GM21737 (cell line): Measurements from ENCODE around the gene ALDH3B2.
"Not testable (repeated sequence)": the region's sequence is repeated elsewhere in the genome, so short reads cannot be mapped to it uniquely, and the experiment has no call there.

Source experiments
- ATAC-seq: cut with Tn5 transposase; IDR thresholded peaks from one replicate; pipeline ENCODE4 v1.9.1; 2021; ENCODE audit warnings: mild to moderate bottlenecking, moderate library complexity; ENCODE audit not compliant: unreplicated experiment

ALDH3B2 gene

DNA sequence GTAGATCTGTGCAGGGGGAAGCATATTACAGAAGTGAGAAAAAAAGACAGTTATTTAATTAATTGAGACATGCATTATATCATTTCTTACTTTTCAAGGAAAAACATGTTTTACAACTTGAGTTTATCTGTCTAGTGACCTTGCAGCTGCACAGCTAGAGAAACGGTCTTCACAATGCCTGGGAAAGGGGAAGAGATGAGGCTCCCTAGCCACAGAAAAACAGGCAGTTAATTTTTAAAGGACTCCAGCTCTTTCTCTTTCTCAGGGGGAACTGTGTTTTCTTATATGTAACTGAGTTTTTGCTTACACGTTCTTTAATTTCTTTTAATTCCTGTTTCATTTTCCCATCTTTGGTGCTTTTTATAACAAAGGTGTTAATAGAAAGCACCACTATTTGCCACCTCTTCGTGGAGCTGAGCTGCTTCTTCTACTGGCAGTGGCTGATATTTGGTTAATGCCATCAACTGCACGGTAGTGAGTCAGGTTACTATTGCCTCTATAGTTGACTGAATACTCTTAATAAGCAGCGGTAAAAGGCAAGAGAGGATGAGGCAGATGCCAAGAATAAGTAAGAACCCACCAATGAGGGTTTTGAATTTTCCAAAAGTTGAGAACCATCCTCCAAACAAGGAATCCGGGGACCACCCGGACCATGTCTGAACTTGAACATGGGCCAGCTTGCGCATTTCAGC is 11.4 kb upstream of the ALDH3B2 start:
- not testable (repeated sequence) for ATAC-seq

DNA sequence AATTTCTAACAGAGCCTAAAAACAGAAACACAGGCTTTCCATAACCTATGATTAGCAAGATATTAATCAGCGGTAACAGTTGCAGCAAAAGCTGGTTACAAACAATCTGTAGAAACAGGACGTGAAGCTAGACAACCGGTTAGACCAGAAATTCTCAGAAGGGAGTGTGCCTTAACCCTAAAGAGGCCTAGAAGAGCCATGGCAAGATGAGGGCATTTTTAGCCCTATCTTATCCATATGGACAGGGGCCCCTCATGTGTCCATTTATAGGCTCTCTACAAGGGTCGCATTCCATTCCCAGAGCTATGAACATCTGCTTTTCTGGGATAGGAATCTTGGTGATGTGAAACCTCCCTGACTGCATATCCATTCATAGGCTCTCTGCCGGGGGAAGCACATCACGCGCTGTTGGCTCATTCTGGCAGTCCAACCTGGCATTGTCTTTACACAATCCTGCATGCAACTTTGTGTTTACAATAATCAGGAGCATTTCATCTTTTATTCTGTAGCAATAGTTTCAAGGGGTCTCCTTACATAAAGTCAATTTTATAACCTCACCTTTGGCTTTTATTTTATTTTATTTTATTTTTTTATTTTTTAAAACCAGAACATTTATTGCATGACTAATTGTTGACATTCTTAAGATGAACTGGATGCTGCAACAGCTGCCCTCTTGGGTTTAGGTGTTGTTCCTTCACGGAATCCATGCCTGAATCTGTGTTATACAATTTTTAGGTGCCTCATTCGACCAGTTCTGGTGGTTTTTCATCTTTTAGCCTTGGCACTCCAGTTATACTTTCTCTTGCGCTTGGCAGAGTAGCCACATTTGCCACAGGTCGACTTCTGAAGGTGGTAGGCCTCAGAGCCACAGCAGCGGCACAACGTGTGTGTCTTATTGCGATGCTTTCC is 8.0 kb upstream of the ALDH3B2 start:
- not testable (repeated sequence) for ATAC-seq

DNA sequence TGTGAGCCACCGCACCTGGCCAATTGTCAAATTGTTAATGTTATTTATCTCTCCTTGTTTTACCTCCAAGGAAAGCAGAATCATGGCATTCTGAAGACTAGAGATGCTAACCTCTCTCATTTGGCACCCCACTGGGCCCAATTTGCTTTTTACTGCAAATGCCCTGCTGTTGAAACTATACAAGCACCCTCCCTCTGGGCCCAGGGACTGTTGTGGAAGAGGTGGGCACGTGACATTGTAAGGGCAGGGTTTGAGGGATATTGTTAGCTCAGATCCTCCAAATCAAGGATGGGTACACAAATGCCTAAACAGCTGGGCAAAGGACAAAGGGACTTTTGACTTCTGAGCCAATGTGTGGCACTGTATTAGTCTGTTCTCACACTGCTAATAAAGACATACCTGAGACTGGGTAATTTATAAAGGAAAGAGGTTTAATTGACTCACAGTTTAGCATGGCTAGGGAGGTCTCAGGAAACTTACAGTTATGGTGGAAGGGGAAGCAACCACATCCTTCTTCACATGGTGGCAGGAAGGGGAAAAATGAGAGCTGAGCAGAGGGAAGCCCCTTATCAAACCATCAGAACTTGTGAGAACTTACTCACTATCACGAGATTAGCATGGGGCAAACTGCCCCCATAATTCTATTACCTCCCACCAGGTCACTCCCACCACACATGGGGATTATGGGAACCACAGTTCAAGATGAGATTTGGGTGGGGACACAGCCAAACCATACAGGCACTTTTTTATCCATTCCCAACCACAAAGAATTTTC is 6.5 kb upstream of the ALDH3B2 start:
- no peak for ATAC-seq

DNA sequence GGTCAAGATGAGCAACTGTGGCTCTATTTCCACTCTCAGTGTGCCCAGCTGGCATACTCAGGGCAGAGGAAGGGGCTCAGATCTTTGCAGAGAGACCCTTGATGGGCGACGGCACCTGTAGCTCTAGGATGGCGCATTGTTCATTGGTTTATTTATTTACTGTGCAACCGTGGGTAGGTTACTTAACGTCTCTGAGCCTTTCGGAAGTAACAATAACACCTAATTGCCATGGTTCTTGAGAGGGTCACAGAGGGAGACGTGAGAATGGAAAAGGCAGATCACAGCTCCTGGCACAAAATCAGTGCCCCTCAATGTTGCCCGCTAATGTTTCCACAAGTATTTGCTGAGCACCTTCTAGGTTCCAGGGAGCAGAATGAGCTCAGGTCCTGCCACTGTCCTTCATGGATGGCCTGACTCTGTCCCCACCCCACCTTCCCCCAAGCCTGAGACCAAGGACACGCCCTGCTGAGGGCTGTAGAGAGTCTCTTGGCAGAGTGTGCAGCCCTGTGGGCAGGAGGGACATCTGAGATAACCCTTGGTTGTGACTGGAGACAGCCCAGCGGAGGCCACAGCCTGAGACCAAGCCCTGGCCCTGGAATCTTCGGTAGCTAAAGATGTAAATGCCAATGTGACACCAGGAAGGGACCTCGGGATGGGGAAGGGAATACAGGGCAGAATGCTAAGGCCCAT is 780 bp upstream of the ALDH3B2 start:
- no peak for ATAC-seq

DNA sequence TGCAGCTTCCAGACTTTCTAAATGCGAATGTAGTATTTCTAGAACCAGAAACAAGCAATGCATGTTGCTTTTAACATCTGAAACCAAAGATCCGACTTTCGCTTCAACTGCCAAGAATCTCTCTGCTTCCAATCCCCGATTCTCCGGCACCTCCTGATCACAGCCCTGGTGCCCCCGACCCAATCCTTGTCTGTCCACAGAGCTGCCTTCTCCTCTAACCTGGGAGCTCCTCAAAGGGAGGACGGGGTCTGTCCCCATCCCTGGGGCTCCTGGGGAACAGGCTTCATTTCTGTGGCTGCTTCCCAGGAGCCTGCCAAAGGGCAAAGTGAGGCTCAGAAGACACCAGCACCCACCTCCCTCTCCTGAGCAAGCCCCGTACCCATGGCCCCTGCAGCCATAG is 521 bp downstream of the ALDH3B2 start:
- no peak for ATAC-seq

DNA sequence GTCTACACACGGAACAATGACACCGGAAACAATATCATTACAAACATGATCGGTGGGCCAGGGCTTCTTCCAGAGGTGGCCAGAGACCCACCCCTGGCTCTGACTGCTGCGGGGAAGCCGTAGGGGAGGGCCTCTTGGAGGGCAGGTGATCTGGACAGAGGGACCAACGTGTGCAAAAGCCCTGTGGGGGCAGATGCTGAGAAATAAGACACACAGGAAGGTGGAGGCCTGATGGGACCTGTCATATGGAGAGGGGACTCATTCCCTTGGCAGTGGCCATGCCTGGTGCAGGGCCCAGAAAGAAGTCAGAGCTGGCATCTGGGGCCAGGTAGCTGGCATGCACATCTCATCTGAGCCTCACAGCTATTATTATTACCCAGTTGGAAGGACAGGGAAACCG is 1.1 kb downstream of the ALDH3B2 start:
- ATAC-seq: no peak

DNA sequence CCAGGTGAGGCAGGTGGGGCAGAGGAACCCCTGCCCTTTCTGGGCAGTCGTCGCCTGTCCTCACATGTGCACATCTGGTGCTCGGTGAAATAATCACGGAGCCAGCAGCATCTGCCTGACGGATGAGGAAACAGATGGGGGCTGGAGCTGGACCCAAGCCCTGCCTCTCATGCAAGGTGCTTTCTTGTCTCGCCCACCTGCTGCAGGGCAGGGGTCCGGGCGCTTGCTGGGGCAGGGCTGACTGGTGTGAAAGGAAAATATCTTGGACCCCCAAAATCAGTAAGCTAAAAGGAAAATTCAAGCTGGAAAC is 3.3 kb downstream of the ALDH3B2 start:
- ATAC-seq: no peak

DNA sequence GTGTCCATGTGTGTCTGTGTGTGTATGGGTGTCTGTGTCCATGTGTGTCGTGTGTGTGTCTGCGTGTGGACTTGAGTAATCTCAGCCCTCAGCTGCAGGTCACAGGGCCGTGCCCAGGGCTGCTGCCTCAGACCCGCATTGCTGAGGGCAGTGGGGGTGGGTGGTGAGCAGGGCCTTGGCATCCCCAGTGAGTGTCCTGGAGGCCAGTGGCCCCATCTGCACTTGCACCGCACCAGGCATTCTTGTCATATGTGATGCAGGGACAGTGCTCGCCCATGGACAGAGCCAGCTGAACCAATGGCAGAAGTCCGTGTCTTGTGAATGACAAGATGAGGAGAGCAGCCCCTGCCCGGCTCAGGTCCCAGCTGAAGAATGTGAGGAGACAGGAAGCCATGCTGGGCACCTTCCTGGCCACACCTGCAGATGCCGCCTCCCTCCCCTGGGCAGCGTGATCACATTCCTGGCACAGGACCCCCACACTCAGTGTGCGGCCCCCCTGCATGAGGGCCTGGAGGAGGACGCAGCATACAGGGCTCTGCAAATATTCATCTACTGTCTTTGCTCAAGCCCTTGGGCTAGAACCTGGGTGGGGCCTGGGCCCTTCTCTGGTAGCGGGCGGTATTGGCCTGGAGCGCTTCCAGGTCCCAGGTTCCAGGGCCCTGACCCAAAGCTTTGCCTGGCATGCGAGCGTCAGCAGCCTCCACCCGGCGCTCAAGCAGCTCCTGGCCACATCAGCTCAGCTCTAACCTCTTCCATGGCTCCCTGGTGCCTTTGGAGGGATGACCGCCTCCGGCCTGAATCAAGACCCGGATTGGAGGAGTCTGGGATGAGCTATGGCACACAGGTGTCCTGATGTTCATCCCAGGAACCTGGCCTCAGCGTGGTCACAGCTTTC is 3.9 kb downstream of the ALDH3B2 start:
- ATAC-seq: no peak

DNA sequence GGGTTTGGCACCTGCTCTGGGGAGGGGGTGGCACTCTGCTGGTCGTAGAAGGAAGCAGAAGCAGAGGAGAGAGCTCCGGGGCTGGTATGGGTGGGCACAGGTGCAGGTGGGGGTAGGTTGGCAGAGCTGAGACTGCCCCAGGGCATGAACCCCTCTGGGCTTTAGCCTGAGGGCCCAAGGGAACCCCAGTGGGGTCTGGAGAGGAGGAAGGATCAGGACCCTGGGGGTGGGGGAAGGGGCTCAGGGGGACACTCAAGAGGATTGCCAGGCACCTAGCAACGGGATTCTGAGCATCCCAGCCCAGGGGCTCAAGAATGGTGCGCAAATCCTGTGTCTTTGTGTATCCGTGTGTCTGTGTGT is 6.3 kb downstream of the ALDH3B2 start:
- ATAC-seq: no peak

DNA sequence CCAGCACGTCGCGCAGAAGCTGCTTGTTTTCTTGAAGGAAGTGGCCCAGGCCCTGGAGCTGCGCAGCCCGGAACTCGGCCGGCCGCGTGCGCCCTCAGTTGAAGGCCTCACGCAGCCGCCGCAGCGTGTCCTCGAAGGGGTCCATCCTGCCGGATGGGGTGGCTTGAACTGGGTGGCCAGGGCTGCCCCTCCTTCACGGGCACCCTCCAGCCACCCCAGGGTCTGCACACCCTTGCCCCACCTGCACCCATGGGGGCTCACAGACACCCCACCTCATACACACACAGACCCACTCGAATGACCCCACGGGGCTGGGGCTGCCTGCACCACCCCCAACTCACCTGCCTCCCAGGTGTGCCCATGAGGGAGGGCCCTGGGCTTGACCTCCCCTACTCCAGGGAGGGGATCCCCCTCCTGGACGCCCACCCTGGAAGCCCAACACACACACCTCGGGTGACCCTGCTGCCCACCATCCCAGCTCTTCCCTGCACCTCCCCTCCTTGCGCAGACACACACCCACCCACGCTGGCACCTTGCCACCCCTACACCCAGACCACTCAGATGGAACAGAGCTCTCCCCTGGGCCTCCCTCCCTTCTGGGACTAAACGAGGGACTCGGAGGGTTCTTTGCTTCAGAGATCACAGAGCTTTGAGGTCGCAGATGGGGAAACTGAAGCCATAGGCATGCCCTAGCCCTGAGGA is 6.8 kb downstream of the ALDH3B2 start:
- ATAC-seq: no peak

DNA sequence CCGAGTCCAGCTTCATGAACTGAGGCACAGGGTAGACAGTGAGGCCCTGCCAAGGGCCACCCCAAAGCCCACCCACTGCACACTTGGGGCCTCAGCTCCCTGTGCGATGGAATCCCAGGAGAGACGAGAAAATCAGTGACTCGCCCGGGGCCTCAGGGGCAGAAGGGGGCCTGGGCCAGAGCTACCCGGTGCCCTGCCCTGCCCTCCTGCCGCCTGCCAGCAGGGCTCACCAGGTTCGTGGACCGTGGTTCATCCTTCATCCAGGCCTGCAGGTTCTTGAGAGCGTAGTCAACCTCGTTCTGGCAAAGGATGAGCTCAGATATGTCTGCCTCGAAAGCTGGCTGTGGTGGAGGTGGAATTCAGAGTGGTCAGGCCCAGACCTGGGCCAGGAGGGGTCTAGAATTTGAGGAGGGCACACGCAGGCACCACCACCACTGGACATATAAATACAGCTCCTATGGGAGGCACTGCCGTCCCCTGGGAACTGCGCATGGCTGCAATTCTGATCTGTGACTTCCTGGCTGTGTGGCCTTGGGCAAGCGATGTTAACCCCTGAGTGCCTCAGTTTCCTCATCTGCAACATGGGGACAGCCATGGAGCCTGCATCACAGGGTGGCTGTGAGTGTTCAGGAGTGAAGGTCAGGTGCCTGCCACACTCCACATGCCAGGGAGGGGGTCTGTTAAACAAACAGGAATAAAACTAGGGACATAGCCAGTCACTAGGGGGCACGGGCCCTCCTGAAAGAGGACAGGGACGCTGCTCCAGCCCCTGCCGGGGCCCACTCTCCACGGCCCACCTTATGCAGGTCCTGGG is 7.5 kb downstream of the ALDH3B2 start:
- no peak for ATAC-seq

DNA sequence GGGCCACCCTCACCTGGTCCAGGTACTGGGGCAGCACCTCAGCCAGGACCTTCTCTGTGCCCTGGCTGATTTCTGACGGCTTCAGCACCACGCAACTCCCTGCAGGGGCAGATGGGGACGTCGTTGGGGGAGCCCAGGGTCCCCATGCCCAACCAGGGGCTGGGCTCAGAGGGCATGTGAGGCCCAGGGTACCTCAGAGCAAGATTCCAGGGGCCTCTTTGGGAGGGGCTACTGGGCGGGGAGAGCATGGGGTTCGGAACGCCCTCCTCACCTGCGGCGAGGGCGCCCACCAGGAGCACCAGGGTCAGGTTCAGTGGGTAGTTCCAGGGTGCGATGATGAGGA is 8.1 kb downstream of the ALDH3B2 start:
- ATAC-seq: no peak

DNA sequence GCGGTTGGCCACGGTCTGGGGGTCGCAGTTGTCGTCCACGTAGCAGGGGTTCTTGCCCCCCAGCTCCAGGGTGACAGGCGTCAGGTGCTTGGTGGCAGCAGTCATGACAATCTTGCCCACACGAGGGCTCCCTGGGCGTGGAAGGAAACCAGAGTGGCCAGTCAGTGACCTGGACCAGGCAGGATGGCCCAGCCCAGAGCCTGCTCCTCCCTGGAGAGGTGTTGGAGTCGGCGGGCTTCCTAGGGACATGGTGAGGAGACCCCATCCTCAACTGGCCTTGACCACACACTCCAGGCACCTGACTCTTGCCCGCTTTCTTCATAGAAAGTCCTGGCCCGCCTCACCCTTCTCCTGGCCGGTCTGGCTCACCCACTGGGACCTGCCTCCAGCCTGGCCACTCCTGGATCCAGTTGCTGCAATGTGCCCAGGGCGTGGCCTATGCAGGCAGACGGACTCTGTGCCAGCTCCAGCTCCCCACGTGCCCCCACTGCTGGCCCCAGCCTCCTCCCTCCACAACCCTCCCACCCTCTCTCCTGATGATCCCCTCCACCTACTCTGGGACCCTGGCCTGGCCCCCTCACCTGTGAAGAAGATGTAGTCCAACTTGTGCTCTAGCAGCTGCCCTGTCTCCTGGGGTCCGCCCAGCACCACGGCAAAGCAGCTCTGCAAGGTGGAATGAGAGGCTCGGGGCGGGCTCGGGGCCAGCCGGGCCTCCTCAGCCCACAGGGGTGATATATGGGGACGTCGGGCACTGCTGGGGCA is 8.7 kb downstream of the ALDH3B2 start:
- ATAC-seq: no peak

DNA sequence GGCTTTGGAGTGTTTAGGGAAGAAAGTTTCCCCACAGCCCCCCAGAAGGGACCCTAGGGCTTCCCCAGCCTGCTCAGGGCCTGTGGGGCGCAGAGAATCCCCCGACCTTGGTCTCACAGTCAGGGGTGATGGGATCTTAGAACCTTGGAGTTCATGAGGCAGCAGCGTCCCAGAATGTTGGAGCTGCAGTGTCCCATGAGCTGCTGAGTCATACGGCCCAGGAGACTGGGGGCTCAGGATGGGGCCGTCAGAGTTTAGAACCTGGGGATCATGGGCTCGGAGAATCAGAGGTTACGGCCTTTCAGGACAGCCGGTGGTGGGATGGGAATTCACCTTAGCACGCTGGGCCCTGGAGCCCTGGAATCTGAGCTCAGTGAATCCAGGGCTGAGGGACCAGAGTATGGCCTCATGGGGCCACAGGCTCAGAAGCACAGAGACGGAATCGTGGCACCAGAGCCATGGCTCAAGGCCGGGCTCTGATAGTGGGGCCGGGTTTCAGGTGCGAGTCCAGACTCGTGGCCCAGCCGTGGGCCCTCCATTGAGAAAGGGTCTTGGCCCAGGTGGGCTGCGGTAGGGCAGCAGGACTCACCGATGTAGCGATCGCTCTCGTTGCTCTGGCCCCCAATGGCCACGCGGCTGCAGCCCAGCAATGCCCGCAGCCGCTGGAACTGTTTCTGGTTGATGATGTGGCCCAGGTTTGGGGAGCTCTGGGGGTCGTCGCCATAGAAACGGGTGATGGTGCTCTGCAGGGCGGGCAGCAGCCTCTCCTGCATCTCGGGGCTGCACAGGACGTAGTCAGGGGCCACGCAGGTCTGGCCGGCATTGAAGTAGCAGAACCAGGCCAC is 9.5 kb downstream of the ALDH3B2 start:
- ATAC-seq: no peak

DNA sequence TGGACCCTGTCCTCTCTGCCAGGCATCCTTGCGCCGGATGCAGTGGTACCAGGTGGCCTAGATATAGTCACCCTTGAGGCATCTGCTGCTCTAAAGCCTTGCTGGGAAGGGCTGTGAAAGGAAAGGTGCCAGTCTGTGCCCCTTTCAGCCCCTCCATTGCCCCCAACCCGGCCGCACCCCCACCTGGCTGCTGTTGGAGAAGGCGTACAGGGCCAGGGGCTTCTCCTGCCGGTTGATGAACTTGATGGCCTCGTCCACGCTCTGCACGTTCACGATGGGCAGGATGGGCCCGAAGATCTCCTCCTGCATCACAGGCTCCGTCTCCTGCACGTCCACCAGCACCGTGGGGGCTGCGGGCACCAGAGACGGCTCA is 10.2 kb downstream of the ALDH3B2 start:
- no peak for ATAC-seq

DNA sequence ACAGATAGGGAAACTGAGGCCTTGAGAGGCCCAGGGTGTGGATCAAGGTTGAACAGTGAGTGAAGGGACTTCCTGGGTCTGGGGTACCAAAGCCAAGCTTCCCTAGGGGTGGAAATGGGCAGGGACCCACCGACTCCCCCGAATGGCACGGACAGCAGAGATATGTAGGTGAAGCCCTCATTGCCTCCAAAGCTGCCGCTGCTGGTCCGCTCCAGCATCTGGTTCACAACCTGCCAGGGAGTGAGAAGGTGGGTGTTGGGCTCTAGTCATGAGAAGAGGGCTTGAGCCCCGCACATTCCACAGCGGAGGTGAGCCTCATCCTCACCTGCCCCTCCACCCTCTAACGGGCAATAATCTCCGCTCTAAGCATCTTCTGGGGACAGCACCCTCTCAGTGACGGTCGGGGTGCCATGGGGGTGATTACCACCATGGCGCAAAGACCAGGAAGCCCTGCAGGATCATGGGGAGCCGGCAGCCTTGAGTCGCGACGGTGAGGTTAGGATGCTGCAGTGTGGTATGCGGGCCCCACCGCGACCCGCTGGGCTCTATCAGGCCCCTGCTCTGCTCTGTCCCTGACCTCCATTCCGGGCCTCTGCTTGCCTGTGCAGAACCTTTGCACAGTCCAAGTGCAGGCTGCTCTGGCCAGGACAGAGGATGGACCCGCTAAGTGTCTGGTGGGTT is 10.8 kb downstream of the ALDH3B2 start:
- ATAC-seq: no peak
